Measurements from ENCODE around the gene UPK3B.
"Not testable (repeated sequence)": the region's sequence is repeated elsewhere in the genome, so short reads cannot be mapped to it uniquely, and the experiment has no call there.

Gene UPK3B

GRCh38 chr7:76565001-76565400 is 54.6 kb downstream of the UPK3B start:
- DNase-seq (ENCODE audit: low spot score); in situ Hi-C loops (cut with MboI; ENCODE audit: low pct_unique_long_range_greater_than_20kb, low sequenced_read_pairs, unreplicated experiment): not testable (repeated sequence)
